ENCODE data around the gene SDK2. TPM values are rescaled to one million over a fixed set of nuclear protein-coding genes. Genes with fewer than 3 reads are reported as not detected.

The SDK2 gene
- total RNA-seq, 2 experiments from 2014 or later: 10.5 to 11.9 TPM

GRCh38 chr17:73324711-73325526, 319.3 kb downstream of the SDK2 start:
- Mint-ChIP-seq H3K27ac (no peak overlapping the region), H3K4me3 (no peak overlapping the region), H3K4me1 (no peaks in the 10 kb centered on the region), H3K9me3 (no peaks in the 10 kb centered on the region), H3K27me3 (no peaks in the 10 kb centered on the region), H3K36me3 (ENCODE audit: low read depth) (no peaks in the 10 kb centered on the region)
- POLR2A ChIA-PET: no interaction called here
- CTCF ChIA-PET: no interaction called here
- no peak for DNase-seq

GRCh38 chr17:73324160-73324475, 320.1 kb downstream of the SDK2 start:
- ChIA-PET CTCF (no interaction called here), POLR2A (no interaction called here)
- H3K4me1 Mint-ChIP-seq: no peaks in the 10 kb centered on the region
- no peaks in the 10 kb centered on the region for H3K9me3 Mint-ChIP-seq
- H3K27me3 Mint-ChIP-seq: peaks cover 3% of the 10 kb centered on the region
- no peaks in the 10 kb centered on the region for H3K36me3 Mint-ChIP-seq (ENCODE audit: low read depth)
- no peak overlapping the region for H3K27ac Mint-ChIP-seq
- DNase-seq: no peak
- H3K4me3 Mint-ChIP-seq: no peak overlapping the region

DNA sequence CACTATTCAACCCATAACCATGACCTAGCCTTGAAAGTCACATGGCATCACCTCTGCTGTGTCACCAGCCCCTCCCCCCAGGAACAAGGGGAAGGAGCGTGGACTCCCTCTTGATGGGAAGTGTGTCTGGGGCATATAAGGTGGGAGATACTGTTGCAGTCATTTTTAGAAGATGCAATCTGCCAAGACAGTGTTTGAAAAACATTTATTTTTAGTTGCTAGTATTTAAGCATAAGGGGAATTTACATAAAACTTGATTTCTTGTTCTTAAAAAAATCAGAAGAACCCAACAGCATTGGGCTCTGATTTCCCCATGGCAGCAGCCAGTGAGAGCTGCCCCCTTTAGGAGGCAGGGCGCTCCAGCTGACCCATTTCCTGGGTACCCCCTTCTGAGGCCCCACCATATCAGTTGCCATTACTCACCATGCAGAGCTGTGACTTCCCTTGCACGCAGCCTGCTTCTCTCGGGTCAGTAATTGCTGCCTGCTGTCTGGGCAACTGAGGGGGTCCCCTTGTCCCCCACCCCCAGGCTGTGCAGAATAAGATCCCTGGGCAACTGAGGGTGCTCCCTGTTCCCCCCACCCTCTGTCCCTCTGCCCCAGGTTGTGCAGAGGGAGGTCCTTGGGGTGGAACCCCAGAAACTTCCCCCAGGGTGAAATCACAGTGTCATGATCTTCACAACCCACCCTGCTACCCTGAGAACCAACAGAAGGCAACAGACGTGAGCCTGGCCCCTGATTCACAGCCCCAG, 320.7 kb downstream of the SDK2 start:
- CTCF ChIA-PET: interaction anchor here (1.7 kb wide), 1 partner anchor 13 kb away, joined by 4 read pairs; no protein-coding TSS in a partner anchor
- Mint-ChIP-seq H3K9me3 (no peaks in the 10 kb centered on the region), H3K4me3 (no peak overlapping the region), H3K4me1 (no peaks in the 10 kb centered on the region), H3K36me3 (ENCODE audit: low read depth) (no peaks in the 10 kb centered on the region), H3K27me3 (peaks cover 3% of the 10 kb centered on the region), H3K27ac (no peak overlapping the region)
- POLR2A ChIA-PET: no interaction called here
- DNase-seq: no peak

DNA sequence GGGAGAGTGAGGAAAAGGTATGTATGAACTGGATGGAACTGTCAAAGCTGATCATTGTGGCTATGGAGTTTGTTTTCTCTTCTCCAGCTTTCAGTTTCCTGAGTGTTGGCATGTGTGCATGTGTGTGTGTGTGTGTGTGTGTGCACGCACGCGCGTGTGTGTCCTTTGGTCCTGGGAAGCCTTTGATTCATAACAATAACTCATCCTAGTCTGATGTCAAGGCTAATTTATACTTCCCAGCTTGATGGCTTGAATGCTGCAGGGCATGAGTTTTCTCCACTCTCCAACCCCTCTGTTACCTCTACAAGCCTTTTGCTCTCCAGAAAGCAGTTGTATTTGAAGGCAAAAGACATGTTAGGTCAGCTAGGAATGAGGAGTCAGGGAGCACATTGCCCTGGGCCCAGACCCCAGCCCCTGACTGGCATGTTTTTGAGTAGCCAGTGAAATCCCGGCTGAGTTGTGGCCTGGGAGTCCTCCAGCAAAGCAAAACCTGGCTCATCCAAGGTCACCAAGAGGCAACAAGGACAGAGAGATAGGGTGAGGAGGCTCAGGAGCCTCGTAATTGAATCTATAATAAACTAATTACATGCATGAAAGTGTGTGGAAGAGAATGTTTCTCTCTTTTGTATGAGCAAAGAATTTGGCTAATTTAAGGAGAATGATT, 323.5 kb downstream of the SDK2 start:
- no peaks in the 10 kb centered on the region for H3K9me3 Mint-ChIP-seq
- H3K4me3 Mint-ChIP-seq: no peak overlapping the region
- CTCF ChIA-PET: interaction anchor here (0.6 to 1.2 kb wide), 3 partner anchors 14 to 297 kb away, joined by 3 to 5 read pairs (median 3); no protein-coding TSS in a partner anchor
- POLR2A ChIA-PET: no interaction called here
- H3K27me3 Mint-ChIP-seq: peaks cover 3% of the 10 kb centered on the region
- DNase-seq: no peak
- H3K4me1 Mint-ChIP-seq: no peaks in the 10 kb centered on the region
- H3K36me3 Mint-ChIP-seq (ENCODE audit: low read depth): no peaks in the 10 kb centered on the region
- no peak overlapping the region for H3K27ac Mint-ChIP-seq

- Mint-ChIP-seq H3K36me3 (ENCODE audit: low read depth) (no peaks in the 10 kb centered on the region), H3K4me1 (no peaks in the 10 kb centered on the region), H3K27ac (no peak overlapping the region), H3K9me3 (no peaks in the 10 kb centered on the region), H3K4me3 (no peak overlapping the region), H3K27me3 (peaks cover 3% of the 10 kb centered on the region)
- CTCF ChIA-PET: interaction anchor here (0.6 to 1.2 kb wide), 3 partner anchors 8 to 296 kb away, joined by 3 to 5 read pairs (median 4); partner anchors contain the start of gene CDC42EP4
- POLR2A ChIA-PET: no interaction called here
- no peak for DNase-seq
Measured at GRCh38 chr17:73319766-73320165, 324.5 kb downstream of the SDK2 start.

GRCh38 chr17:73318836-73319235, 325.4 kb downstream of the SDK2 start:
- no peak overlapping the region for H3K27ac Mint-ChIP-seq
- peaks cover 3% of the 10 kb centered on the region for H3K27me3 Mint-ChIP-seq
- ChIA-PET POLR2A (no interaction called here), CTCF (interaction anchor here (0.9 kb wide), 1 partner anchor 23 kb away, joined by 3 read pairs; no protein-coding TSS in a partner anchor)
- H3K36me3 Mint-ChIP-seq (ENCODE audit: low read depth): no peaks in the 10 kb centered on the region
- no peaks in the 10 kb centered on the region for H3K4me1 Mint-ChIP-seq
- DNase-seq: no peak
- no peak overlapping the region for H3K4me3 Mint-ChIP-seq
- H3K9me3 Mint-ChIP-seq: no peaks in the 10 kb centered on the region

- H3K4me1 Mint-ChIP-seq: peaks cover under 1% of the 10 kb centered on the region
- no peak for DNase-seq
- H3K36me3 Mint-ChIP-seq (ENCODE audit: low read depth): no peaks in the 10 kb centered on the region
- H3K9me3 Mint-ChIP-seq: no peaks in the 10 kb centered on the region
- CTCF ChIA-PET: interaction anchor here (0.9 kb wide), 1 partner anchor 24 kb away, joined by 3 read pairs; no protein-coding TSS in a partner anchor
- peaks cover 5% of the 10 kb centered on the region for H3K27me3 Mint-ChIP-seq
- no peak overlapping the region for H3K4me3 Mint-ChIP-seq
- POLR2A ChIA-PET: no interaction called here
- no peak overlapping the region for H3K27ac Mint-ChIP-seq
Measured at GRCh38 chr17:73318427-73318813, 325.8 kb downstream of the SDK2 start.

GRCh38 chr17:73317513-73318426, 326.5 kb downstream of the SDK2 start:
- Mint-ChIP-seq H3K4me1 (peaks cover 1% of the 10 kb centered on the region), H3K36me3 (ENCODE audit: low read depth) (no peaks in the 10 kb centered on the region), H3K27me3 (peaks cover 8% of the 10 kb centered on the region), H3K4me3 (no peak overlapping the region), H3K9me3 (no peaks in the 10 kb centered on the region), H3K27ac (no peak overlapping the region)
- CTCF ChIA-PET: interaction anchor here (0.9 kb wide), 1 partner anchor 24 kb away, joined by 3 read pairs; no protein-coding TSS in a partner anchor
- no peak for DNase-seq
- POLR2A ChIA-PET: no interaction called here

DNA sequence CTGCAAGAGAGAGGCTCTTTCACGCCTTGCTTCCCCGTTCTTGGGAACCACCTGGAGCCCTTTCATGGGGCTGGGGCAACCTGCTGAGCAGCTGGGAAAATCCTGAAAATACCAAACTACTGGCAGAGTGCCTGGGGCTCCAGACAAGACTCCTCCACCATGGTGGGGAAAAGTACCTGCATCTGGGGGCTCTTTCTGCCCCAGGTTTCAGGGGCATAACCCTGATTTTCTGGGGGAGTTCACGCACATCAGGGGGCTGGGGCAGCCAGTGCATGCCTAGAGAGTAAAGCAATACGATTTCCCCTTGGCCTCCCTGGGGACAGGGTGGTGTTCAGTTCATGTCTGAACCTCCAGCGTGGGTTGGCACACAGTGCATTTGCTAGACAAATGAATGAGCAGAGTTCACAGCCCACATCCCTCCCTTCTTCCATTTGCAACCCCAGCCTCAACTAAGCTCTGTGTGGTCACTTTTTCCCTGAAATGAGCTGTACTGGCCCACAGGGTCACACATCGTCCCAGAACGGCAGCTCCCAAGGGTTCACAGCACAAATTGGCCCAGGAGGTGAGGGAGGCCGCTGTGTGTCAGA, 327.2 kb downstream of the SDK2 start:
- Mint-ChIP-seq H3K36me3 (ENCODE audit: low read depth) (no peaks in the 10 kb centered on the region), H3K4me3 (no peak overlapping the region), H3K27ac (no peak overlapping the region), H3K9me3 (no peaks in the 10 kb centered on the region), H3K27me3 (peaks cover 8% of the 10 kb centered on the region), H3K4me1 (peaks cover 1% of the 10 kb centered on the region)
- ChIA-PET POLR2A (no interaction called here), CTCF (interaction anchor here (1.0 kb wide), 1 partner anchor 39 kb away, joined by 3 read pairs; no protein-coding TSS in a partner anchor)
- no peak for DNase-seq

GRCh38 chr17:73315471-73315870, 328.8 kb downstream of the SDK2 start:
- ChIA-PET POLR2A (interaction anchor here (0.6 to 0.7 kb wide), 2 partner anchors 117 to 451 kb away, joined by 4 read pairs; no protein-coding TSS in a partner anchor), CTCF (no interaction called here)
- H3K27me3 Mint-ChIP-seq: peaks cover 8% of the 10 kb centered on the region
- no peaks in the 10 kb centered on the region for H3K36me3 Mint-ChIP-seq (ENCODE audit: low read depth)
- no peak overlapping the region for H3K4me3 Mint-ChIP-seq
- no peak for DNase-seq
- no peaks in the 10 kb centered on the region for H3K9me3 Mint-ChIP-seq
- H3K27ac Mint-ChIP-seq: no peak overlapping the region
- peaks cover 3% of the 10 kb centered on the region for H3K4me1 Mint-ChIP-seq

- Mint-ChIP-seq H3K27ac (no peak overlapping the region), H3K27me3 (peaks cover 11% of the 10 kb centered on the region), H3K9me3 (no peaks in the 10 kb centered on the region), H3K4me1 (peaks cover 12% of the 10 kb centered on the region), H3K4me3 (no peak overlapping the region), H3K36me3 (ENCODE audit: low read depth) (no peaks in the 10 kb centered on the region)
- DNase-seq: no peak
- CTCF ChIA-PET: interaction anchor here (0.9 kb wide), 2 partner anchors 56 to 174 kb away, joined by 3 to 4 read pairs; no protein-coding TSS in a partner anchor
- POLR2A ChIA-PET: no interaction called here
Measured at GRCh38 chr17:73313526-73314127, 330.6 kb downstream of the SDK2 start.
